GM18505 (cell line): ENCODE data around the gene FNIP1.
"Not testable (repeated sequence)": the region's sequence is repeated elsewhere in the genome, so short reads cannot be mapped to it uniquely, and the experiment has no call there.

Experiments
- ATAC-seq: cut with Tn5 transposase; IDR thresholded peaks from one replicate; pipeline ENCODE4 v1.9.1; 2021; ENCODE audit not compliant: unreplicated experiment
- POLR2A ChIP-seq: IDR thresholded peaks from 4 replicates; pipeline ENCODE4 v1.6.1; 2011; ENCODE audit warnings: borderline replicate concordance; ENCODE audit not compliant: insufficient read depth, insufficient read length; ENCODE audit errors: extremely low read depth

The FNIP1 gene

DNA sequence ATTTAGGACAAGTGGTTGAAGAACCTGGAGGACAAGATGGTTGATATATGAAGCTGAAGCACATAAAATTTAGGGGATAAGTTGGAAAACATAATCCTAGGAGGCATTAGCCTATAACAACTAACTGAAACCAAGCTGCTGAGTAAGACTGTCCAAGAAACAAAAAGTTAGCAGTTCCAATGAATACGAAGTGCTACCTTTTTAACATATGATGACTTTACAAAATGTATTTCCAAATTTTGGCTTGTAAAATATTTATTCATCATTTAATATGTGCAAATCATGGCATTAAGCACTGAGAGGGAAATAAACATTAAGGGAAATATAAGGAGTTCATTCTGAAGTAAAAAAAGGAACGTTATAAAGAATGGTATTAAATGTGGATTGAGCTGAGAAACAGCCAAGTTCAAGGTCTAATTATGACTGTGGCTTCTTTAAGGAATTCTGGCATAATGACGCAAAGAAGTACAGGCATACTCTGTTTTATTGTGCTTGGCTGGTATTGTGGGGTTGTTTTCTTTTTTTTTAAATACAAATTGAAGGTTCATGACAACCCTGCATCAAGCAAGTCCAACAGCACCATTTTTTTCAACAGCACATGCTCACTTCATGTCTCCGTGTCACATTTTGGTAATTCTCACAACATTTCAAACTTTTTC, 169.5 kb downstream of the FNIP1 start:
- ATAC-seq = no peak
- TF ChIP-seq POLR2A = no peak

DNA sequence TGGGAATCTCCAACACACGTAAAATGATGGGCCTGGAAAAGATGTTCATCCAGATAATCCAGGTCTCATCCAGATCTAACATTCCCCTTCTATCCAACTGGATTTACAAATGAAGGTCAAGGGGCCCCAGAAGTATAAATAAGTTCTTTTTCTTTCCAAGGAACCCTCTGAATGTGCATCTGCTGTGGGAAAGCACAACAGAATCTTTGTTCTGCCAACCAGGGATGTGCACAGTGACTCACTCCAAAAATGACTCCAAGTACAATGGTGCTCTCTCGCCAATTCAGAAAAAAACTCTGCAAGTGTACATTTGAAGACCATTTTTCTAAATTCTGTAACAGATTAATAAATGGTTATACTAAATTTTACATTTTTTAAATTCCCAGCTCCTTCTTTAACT, 174.2 kb downstream of the FNIP1 start:
- ATAC-seq = no peak
- no peak for TF ChIP-seq POLR2A

DNA sequence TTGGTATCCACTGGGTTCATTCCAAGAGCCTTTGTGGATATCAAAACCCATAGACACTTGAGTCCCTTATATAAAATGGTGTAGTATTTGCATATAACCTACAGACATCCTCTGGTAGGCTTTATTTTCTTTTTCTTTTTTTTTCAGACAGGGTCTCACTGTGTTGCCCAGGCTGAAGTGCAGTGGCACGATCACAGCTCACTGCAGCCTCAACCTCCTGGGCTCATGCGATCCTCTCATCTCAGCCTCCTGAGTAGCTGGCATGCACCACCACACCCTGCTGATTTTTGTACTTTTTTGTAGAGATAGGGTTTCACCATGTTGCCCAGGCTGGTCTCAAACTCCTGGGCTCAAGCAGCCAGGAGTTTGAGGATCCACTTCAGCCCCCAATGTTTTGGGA, 175.7 kb downstream of the FNIP1 start:
- ATAC-seq = not testable (repeated sequence)

DNA sequence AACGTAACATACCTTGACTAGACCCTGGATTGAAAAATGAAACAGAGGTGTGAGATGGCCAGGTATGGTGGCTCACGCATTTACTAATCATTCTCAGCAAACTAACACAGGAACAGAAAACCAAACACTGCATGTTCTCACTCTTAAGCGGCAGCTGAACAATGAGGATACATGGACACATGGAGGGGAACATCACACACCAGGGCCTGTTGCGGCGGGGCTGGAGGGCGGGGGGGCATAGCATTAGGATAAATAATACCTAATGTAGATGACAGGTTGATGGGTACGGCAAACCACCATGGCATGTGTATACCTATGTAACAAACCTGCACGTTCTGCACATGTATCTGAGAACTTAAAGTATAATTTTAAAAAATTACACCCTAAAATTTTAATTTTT, 177.7 kb downstream of the FNIP1 start:
- TF ChIP-seq POLR2A = no peak
- no peak for ATAC-seq

DNA sequence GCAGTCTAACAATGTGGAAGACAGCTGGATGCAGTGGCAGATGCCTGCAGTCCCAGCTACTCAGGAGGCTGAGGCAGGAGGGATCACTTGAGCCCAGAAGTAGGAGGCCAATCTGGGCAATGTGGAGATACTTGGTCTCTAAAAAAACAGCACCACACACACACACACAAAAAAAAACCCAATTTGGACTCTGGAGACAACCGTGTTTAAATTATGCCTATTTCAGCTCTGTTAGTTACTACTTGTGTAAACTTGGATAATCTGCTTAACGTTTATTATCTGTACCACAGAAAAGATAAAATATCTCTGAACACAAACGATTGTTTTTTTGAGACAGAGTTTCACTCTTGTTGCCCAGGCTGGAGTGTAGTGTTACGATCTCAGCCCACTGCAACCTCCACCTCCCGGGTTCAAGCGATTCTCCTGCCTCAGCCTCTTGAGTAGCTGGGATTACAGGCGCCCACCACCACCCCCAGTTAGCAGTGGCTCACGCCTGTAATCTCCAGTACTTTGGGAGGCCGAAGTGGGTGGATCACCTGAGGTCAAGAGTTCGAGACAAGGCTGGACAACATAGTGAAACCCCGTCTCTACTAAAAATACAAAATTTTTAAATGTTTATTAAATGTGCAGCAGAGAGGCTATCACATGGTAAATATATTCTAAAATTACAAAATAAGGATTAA, 179.5 kb downstream of the FNIP1 start:
- no peak for TF ChIP-seq POLR2A
- no peak for ATAC-seq

DNA sequence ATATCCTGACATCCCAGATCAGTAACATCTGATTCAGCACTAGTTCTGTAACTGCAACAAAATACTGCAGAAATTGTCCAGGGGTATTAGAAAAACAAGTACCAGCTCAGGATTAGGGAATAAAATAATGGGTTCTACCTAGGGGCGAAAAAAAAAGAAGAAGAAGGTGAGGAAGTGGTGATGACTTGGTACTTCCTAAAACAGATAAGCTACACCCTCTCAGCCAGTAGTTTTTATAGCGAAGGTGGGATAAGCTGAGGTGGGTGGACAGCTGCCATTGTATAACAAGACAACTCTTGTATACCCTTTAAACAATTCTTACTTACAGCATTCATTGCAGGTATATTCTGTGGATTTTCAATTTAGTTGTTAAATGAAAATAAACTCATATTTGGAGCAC, 180.9 kb downstream of the FNIP1 start:
- TF ChIP-seq POLR2A = no peak
- no peak for ATAC-seq

DNA sequence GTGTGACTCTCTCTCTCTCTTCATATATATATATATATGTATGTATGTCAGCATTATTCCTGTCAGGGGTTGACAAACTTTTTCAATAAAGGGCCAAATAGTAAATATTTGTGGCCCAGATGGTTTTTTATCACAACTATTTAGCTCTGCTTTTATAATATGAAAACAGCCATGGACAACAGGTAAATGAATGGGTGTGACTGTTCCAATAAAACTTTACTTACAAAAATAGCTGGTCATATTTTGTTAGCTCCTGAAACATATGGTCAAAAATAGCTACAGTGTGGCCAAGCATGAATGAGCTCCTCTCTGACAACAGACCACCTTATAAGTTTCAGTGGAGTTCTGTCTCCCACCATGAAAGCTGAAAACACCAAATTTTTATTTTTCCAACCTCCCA, 183.4 kb downstream of the FNIP1 start:
- ATAC-seq = no peak
- TF ChIP-seq POLR2A = no peak

DNA sequence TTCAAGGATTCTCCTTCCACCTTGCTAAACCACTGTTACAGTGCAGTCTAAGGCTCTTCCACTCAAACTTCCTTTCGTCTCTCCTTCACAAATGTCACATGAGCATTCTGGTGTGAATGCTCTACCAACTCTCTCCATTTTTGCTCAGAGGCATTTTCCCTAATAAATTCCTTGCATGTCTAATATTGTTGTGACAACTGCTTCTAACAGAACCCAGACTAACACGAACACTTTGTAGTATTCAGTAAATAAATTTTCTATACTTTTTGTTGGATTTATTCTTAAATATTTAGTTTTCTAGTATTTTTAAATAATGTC, 185.8 kb downstream of the FNIP1 start:
- ATAC-seq = no peak
- TF ChIP-seq POLR2A = no peak

DNA sequence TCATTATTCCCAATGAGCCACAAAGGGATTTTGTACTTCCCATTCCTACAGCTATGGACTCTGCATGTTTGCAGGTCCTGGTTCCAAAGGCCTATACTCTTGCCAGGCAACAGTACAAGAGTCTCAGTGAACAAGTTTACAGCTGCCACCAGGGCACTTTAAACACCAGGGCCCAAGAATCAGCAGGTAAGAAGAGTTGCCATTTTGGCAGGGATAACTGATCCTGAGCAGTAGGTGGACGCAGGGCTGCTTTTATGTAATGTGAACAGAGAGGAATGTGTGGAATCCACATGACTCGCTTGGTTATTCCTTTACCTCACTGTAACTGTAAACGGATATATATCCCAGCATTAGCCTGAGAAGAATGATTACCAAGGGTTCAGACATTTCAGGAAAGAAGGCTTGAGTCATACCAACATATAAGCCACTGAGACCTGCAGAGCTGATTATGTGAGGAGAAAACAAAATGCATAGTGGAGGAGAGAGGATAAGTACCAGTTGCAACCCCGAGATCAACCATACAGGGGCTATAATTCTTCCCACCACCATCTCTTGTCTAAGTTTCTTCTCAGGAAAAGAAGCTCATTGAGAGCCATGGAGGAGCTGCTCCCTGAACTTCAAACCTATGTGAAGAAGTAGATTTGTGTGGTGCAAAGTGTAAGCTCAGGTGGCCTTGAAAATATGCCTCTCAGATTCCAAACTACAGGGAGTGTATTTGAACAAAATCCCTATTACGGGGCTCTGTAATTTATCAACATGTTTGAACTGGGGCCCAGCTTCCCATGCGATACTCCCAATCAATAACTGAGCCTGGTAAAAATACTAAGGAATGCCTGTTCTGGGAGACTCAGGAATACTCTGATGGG, 186.4 kb downstream of the FNIP1 start:
- no peak for ATAC-seq
- no peak for TF ChIP-seq POLR2A

DNA sequence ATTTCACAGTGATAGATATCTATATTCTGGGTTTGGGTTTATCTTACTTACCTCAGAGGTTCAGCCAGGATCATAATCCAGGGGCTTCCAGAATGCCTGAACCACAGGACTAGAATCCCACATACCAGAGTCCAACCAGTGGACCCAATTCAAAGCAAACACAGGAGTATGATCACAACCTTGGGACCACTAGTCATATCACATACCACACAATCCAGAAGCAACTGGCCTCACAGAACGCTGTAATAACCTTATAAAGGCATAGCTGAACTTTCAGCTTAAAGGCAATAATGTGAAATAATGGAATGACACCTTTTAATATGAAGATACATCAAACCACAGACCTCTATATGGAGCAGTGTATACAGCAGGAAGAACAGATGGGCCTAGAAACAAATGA, 187.0 kb downstream of the FNIP1 start:
- ATAC-seq = no peak
- TF ChIP-seq POLR2A = no peak

DNA sequence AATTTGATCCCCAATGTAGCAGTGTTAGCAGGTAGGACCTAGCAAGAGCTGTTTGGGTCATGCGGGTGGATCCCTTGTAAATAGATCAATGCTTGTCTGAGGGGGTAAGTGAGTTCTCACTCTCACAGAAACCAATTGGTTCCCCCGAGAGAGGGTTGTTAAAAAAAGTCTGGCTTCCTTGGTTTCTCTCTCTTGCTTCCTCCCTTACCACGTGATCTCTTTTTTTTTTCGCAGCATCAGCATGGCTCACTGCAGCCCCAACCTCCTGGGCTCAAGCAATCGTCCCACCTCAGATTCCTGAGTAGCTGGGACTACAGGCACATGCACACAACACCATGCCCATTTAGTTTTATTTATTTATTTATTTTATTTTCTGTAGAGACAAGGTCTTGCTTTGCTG, 188.2 kb downstream of the FNIP1 start:
- no peak for TF ChIP-seq POLR2A
- no peak for ATAC-seq

DNA sequence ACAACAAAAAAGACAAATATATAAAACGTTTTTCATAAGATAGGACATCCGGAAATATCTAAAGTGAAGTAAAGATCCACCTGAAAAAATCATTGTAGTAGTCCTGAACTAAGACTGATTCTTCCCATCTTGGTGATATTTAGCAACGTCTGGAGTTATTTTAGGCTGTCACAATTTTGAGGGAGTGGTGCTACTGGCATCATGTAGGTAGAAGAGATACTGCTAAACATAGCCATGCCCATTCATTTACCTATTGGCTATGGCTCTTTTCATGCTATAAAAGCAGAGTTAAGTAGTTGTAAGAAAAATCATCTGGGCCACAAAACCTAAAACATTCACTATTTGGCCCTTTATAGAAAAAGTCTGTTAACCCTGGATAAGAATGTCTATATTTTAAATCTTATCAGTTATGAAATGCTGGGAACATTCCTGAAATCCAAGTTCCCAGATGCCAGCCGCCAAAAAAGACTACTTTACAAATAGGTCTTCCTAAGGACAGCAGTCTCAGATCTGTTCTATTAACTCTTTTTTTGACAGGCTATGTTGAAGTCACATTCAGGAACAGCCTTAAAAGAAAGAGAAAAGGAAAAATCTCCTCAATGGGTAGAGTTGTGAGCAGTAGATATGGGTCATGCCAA, 188.8 kb downstream of the FNIP1 start:
- no peak for TF ChIP-seq POLR2A
- ATAC-seq = no peak

DNA sequence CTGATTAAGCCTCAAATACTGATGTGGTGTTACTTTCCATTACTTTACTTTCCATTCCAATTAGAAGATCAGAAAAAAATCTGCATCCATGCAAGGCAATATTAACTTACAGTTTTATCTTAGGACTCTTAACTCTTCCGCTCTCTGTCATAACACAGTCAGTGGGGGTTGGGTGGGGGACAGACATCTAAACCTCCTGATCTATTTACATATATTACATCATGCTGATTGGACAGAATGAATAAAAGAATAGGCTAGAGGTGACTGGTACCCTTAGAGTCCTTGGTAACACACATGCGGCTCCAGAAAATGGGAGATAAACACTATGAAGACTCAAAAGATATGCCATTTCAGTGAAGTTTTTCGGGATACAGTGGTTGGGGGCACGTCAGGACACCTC, 189.4 kb downstream of the FNIP1 start:
- TF ChIP-seq POLR2A = no peak
- ATAC-seq = no peak

DNA sequence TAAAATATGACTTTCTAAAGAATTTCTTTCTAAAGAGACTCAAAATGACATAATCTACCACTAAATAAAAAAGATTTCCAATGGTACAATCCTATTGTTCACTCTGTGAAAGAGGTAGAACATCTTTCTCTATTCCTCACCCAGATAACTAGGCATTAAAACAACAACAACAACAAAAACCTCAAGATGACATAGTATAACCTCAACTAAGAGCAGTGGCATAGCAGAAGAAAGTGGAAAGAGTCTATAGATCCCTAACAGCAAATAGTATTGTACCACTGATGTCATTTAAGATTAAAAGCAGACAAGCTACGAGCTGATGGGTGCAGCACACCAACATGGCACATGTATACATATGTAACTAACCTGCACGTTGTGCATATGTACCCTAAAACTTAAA, 191.7 kb downstream of the FNIP1 start:
- TF ChIP-seq POLR2A = no peak
- no peak for ATAC-seq
